Transverse colon (tissue), 4 donors: ENCODE data around the gene PRKAR2A. TPM values are rescaled to one million over a fixed set of nuclear protein-coding genes. Genes with fewer than 3 reads are reported as not detected.
A peak's percentile ranks its signal among the peaks of the same experiment; 100 is the strongest.
"Not testable (repeated sequence)": the region's sequence is repeated elsewhere in the genome, so short reads cannot be mapped to it uniquely, and the experiment has no call there.

ENCODE experiments used
- DNase-seq: peaks from one replicate; pipeline ENCODE4 v3.0.0-alpha.2; 2019
- H3K27ac ChIP-seq, 4 donors: fragments of 200-600 bp; sonication (generic); 2 replicates each; pipeline ENCODE4 v1.5.1; 2016 to 2018; ENCODE audit warnings: inconsistent platforms in 4 of 4
- H3K27me3 ChIP-seq: fragments of 200-600 bp; sonication (generic); 2 replicates; pipeline ENCODE4 v1.5.1; 2017; ENCODE audit warnings: inconsistent platforms
- H3K36me3 ChIP-seq, 4 donors: fragments of 200-600 bp; sonication (generic); 2 replicates each; pipeline ENCODE4 v1.5.1; 2017 to 2019; ENCODE audit warnings: inconsistent platforms in 4 of 4
- H3K4me1 ChIP-seq, 4 donors: fragments of 200-600 bp; sonication (generic); 2 replicates each; pipeline ENCODE4 v1.5.1; 2017 to 2020; ENCODE audit warnings: inconsistent platforms in 4 of 4
- H3K4me3 ChIP-seq, 4 donors: fragments of 200-600 bp; sonication (generic); 1 replicate in 1 of 4; 2 replicates in 3 of 4; pipeline versions ENCODE4 v1.5.1 to v1.6.1; 2017 to 2019; ENCODE audit warnings: inconsistent platforms in 4 of 4
- H3K9me3 ChIP-seq, 2 donors: fragments of 200-600 bp; sonication (generic); 2 replicates each; pipeline ENCODE4 v1.5.1; 2017 to 2019; ENCODE audit warnings: inconsistent platforms in 2 of 2
- CTCF ChIP-seq, 5 experiments: fragments of 200-600 bp in 3 of 5; fragments of 450-650 bp in 2 of 5; sonication (generic) in 3 of 5; IDR thresholded peaks; 1 replicate in 2 of 5; 2 replicates in 3 of 5; pipeline ENCODE4 v1.5.1; 2016 to 2017; ENCODE audit warnings: antibody characterized with exemption in 5 of 5, inconsistent platforms in 3 of 5, mild to moderate bottlenecking in 2 of 5, moderate library complexity in 1 of 5
- EP300 ChIP-seq: sonication (generic); formaldehyde crosslinking; IDR thresholded peaks from one replicate; pipeline ENCODE4 v1.6.1; 2017; ENCODE audit warnings: antibody characterized with exemption, low read depth
- POLR2A ChIP-seq: fragments of 450-650 bp; IDR thresholded peaks from one replicate; pipeline ENCODE4 v1.6.1; 2016; ENCODE audit warnings: antibody characterized with exemption, mild to moderate bottlenecking, moderate library complexity
- POLR2AphosphoS5 ChIP-seq, 3 donors: sonication (generic); formaldehyde crosslinking; IDR thresholded peaks; one replicate each; pipeline ENCODE4 v1.6.1; 2016; ENCODE audit warnings: antibody characterized with exemption in 3 of 3
- WGBS, 2 donors: methylation state at CpG; one replicate each; pipeline ENCODE4 v1.1.5; 2018; ENCODE audit warnings: low coverage in 1 of 2; 5-methylcytosine and 5-hydroxymethylcytosine counted together
- in situ Hi-C, 4 donors: fragments of 200-750 bp; cut with MboI; loops; one replicate each; pipeline versions ENCODE4 v1.15.0 to v1.15.1; 2017; ENCODE audit warnings: low sequenced_read_pairs in 3 of 4, low pct_ligation_motif_present in 1 of 4, low pct_unique_long_range_greater_than_20kb in 1 of 4
- intact Hi-C: fragments of 100-400 bp; cut with DNase I; formaldehyde crosslinking; loops from one replicate; pipeline ENCODE4 v1.15.1; 2023; ENCODE audit warnings: low total_unique reads
- total RNA-seq, 4 donors: library from RNA; depleted of rRNA; stranded (reverse); fragments of >200 nt; gene quantifications; one replicate each; pipeline ENCODE4 v1.1.0, GENCODE V29; 2016

The PRKAR2A gene
- total RNA-seq, 4 donors from 2014 or later, result 20.3 to 59.1 (median 40.8) TPM

- H3K27ac ChIP-seq, result no peak overlapping the region
- H3K4me3 ChIP-seq, result no peak overlapping the region
- no peaks in the 10 kb centered on the region for H3K9me3 ChIP-seq
- WGBS, 2 donors, result 86 to 93% methylated on average over 7 of the region's 7 CpGs
- peaks cover 14 to 46% (median 27%) of the 10 kb centered on the region in 4 donors for H3K4me1 ChIP-seq
- intact Hi-C loops (no loop called here), in situ Hi-C loops (no loop called here)
- no peaks in the 10 kb centered on the region for H3K27me3 ChIP-seq
- DNase-seq, result no peak
- peaks cover 0 to 3% (median 0%) of the 10 kb centered on the region in 4 donors for H3K36me3 ChIP-seq
- no peak for TF ChIP-seq POLR2AphosphoS5 (IDR thresholded peaks at IDR 0.05)
- no peak for TF ChIP-seq EP300
These were observed 103.9 kb downstream of the PRKAR2A start for GRCh38 chr3:48743773-48744172.

- DNase-seq, H3K36me3 ChIP-seq, H3K9me3 ChIP-seq, H3K4me3 ChIP-seq, in situ Hi-C loops, intact Hi-C loops, H3K27me3 ChIP-seq: not testable (repeated sequence)
- 78 to 88% methylated on average over 9 to 10 of the region's 10 CpGs for WGBS, 2 donors
- Histone ChIP-seq H3K4me1 (peaks cover 21 to 63% (median 47%) of the 10 kb centered on the region in 4 donors), H3K27ac (peak overlapping the region; percentile 84 to 91 (median 86))
These were observed 106.4 kb downstream of the PRKAR2A start for GRCh38 chr3:48741226-48741625.

GRCh38 chr3:48739955-48740823, 107.5 kb downstream of the PRKAR2A start:
- Histone ChIP-seq H3K36me3 (no peaks in the 10 kb centered on the region), H3K4me3 (peak overlapping the region in 2 of 4 donors; percentile 1 to 7), H3K27ac (peak overlapping the region; percentile 84 to 91 (median 86)), H3K9me3 (no peaks in the 10 kb centered on the region), H3K4me1 (peaks cover 21 to 73% (median 55%) of the 10 kb centered on the region in 4 donors), H3K27me3 (no peaks in the 10 kb centered on the region)
- 10 to 40% methylated on average over 1 to 14 of the region's 15 CpGs for WGBS, 2 donors
- in situ Hi-C loops, result no loop called here
- DNase-seq, result peak; percentile 96
- TF ChIP-seq POLR2A (peak; percentile 12), EP300 (no peak), POLR2AphosphoS5 (IDR thresholded peaks at IDR 0.05) (peak; percentile 33 to 81 (median 73)), CTCF (IDR thresholded peaks at IDR 0.05) (peak; percentile 75 to 94 (median 89))
- intact Hi-C loops, result no loop called here

- peak overlapping the region in 2 of 4 donors; percentile 1 to 7 for H3K4me3 ChIP-seq
- no peaks in the 10 kb centered on the region for H3K9me3 ChIP-seq
- no peaks in the 10 kb centered on the region for H3K27me3 ChIP-seq
- H3K27ac ChIP-seq, result peak overlapping the region; percentile 84 to 91 (median 86)
- intact Hi-C loops, result no loop called here
- no peak for TF ChIP-seq EP300
- no peak for TF ChIP-seq CTCF (IDR thresholded peaks at IDR 0.05)
- no peak for TF ChIP-seq POLR2A
- in situ Hi-C loops, result no loop called here
- WGBS, 2 donors, result 59% methylated on average over 6 of the region's 6 CpGs; no CpG with 5 or more reads in 1 of the 2 donors
- no peak for DNase-seq
- H3K36me3 ChIP-seq, result no peaks in the 10 kb centered on the region
- peaks cover 21 to 77% (median 57%) of the 10 kb centered on the region in 4 donors for H3K4me1 ChIP-seq
These were observed 108.1 kb downstream of the PRKAR2A start for GRCh38 chr3:48739617-48739954.

GRCh38 chr3:48738926-48739616, 108.6 kb downstream of the PRKAR2A start:
- Histone ChIP-seq H3K27ac (peak overlapping the region; percentile 84 to 91 (median 86)), H3K4me1 (peaks cover 21 to 78% (median 57%) of the 10 kb centered on the region in 4 donors), H3K4me3 (no peak overlapping the region), H3K9me3 (no peaks in the 10 kb centered on the region), H3K36me3 (no peaks in the 10 kb centered on the region), H3K27me3 (no peaks in the 10 kb centered on the region)
- TF ChIP-seq POLR2A (no peak), EP300 (no peak), POLR2AphosphoS5 (IDR thresholded peaks at IDR 0.05) (peak in 2 of 3 donors; percentile 6 to 11)
- in situ Hi-C loops, result no loop called here
- intact Hi-C loops, result no loop called here
- WGBS, 2 donors, result 47 to 80% methylated on average over 1 to 9 of the region's 9 CpGs
- peak; percentile 71 for DNase-seq
